Choroid plexus epithelial cell (primary cell): ENCODE results near the gene GPATCH11.

ENCODE experiments used
- DNase-seq: peaks from one replicate; pipeline ENCODE4 v3.0.0-alpha.2; 2010; ENCODE audit warnings: low read depth
- H3K4me3 ChIP-seq: 2 replicates; pipeline ENCODE4 v1.5.1; 2011; ENCODE audit warnings: low read depth, mild to moderate bottlenecking, control low read depth, low read length, moderate library complexity
- CTCF ChIP-seq: conservative IDR thresholded peaks from 2 replicates; pipeline ENCODE4 v1.5.1; 2011; ENCODE audit warnings: low read depth, mild to moderate bottlenecking, control low read depth, inconsistent platforms, low read length, moderate library complexity

GPATCH11 gene

GRCh38 chr2:37061013-37061711 lies 23.2 kb upstream of the GPATCH11 start:
- TF ChIP-seq CTCF, result no peak
- no peak for DNase-seq
- no peak overlapping the region for H3K4me3 ChIP-seq

GRCh38 chr2:37061776-37062175 lies 22.5 kb upstream of the GPATCH11 start:
- no peak overlapping the region for H3K4me3 ChIP-seq
- no peak for TF ChIP-seq CTCF
- DNase-seq, result no peak

GRCh38 chr2:37068686-37069085 lies 15.6 kb upstream of the GPATCH11 start:
- TF ChIP-seq CTCF, result no peak
- H3K4me3 ChIP-seq, result no peak overlapping the region
- no peak for DNase-seq

- DNase-seq, result no peak
- TF ChIP-seq CTCF, result no peak
- H3K4me3 ChIP-seq, result no peak overlapping the region
These were observed 13.4 kb upstream of the GPATCH11 start for GRCh38 chr2:37070931-37071330.

GRCh38 chr2:37080266-37080665 lies 4.1 kb upstream of the GPATCH11 start:
- no peak for DNase-seq
- TF ChIP-seq CTCF, result no peak
- no peak overlapping the region for H3K4me3 ChIP-seq

GRCh38 chr2:37080689-37081088 lies 3.6 kb upstream of the GPATCH11 start:
- no peak for DNase-seq
- no peak for TF ChIP-seq CTCF
- no peak overlapping the region for H3K4me3 ChIP-seq

- peak overlapping the region; percentile 93 for H3K4me3 ChIP-seq
- TF ChIP-seq CTCF, result no peak
- no peak for DNase-seq
These were observed 479 bp downstream of the GPATCH11 start for GRCh38 chr2:37084797-37085196.
